Measurements from ENCODE around the gene GPX2.

GRCh38 chr14:64937821-64938193 is 4.7 kb downstream of the GPX2 start:
- no peak for TF ChIP-seq CTCF (IDR thresholded peaks at IDR 0.05 in 8 of 11, conservative IDR thresholded peaks at IDR 0.05 in 3 of 11)
- TF ChIP-seq POLR2AphosphoS5 (IDR thresholded peaks at IDR 0.05) = no peak
- no peak for TF ChIP-seq POLR2A (IDR thresholded peaks at IDR 0.05)
